OCI-LY3 (cell line): ENCODE results near the gene SORCS1.

Source experiments
- H2AFZ ChIP-seq: fragments of 200-600, 300-600 bp; shearing (Covaris generic); 2 replicates; pipeline ENCODE4 v1.6.0; 2014; ENCODE audit warnings: antibody characterized with exemption, low read depth, low read length
- H3K27ac ChIP-seq: fragments of 200-600, 300-600 bp; sonication (generic); 2 replicates; pipeline ENCODE4 v1.5.1; 2014; ENCODE audit warnings: mild to moderate bottlenecking, low read length, moderate library complexity, mixed read lengths
- H3K27me3 ChIP-seq: fragments of 200-600, 300-600 bp; sonication (generic); 2 replicates; pipeline ENCODE4 v1.6.1; 2014; ENCODE audit warnings: low read depth, low read length, mixed read lengths
- H3K36me3 ChIP-seq: fragments of 200-600, 300-600 bp; sonication (generic); replicated peaks from 2 replicates; pipeline ENCODE3; 2014; ENCODE audit warnings: low read depth, low read length, mixed read lengths
- H3K4me1 ChIP-seq: fragments of 300-600, 200-600 bp; sonication (generic); 2 replicates; pipeline ENCODE4 v1.6.1; 2014; ENCODE audit warnings: low read length, mixed read lengths
- H3K4me2 ChIP-seq: fragments of 200-600, 300-600 bp; sonication (generic); 2 replicates; pipeline ENCODE4 v1.6.1; 2014; ENCODE audit warnings: low read length, mixed read lengths
- H3K4me3 ChIP-seq: fragments of 300-600, 200-600 bp; sonication (generic); 2 replicates; pipeline ENCODE4 v1.5.1; 2014; ENCODE audit warnings: antibody characterized with exemption, mild to moderate bottlenecking, low read length, moderate library complexity
- H3K79me2 ChIP-seq: fragments of 300-600, 200-600 bp; shearing (Covaris generic); 2 replicates; pipeline ENCODE4 v1.6.1; 2014; ENCODE audit warnings: mild to moderate bottlenecking, low read length, mixed read lengths
- H3K9ac ChIP-seq: fragments of 300-600, 200-600 bp; shearing (Covaris generic); 2 replicates; pipeline ENCODE4 v1.6.0; 2014; ENCODE audit warnings: mild to moderate bottlenecking, low read length, moderate library complexity
- H3K9me3 ChIP-seq: fragments of 200-600, 300-600 bp; shearing (Covaris generic); 2 replicates; pipeline ENCODE4 v1.6.1; 2014; ENCODE audit warnings: low read length, mixed read lengths; ENCODE audit not compliant: insufficient read depth
- H4K20me1 ChIP-seq: fragments of 200-600, 300-600 bp; sonication (generic); 2 replicates; pipeline ENCODE4 v1.6.1; 2016; ENCODE audit warnings: low read length, mixed read lengths; ENCODE audit not compliant: insufficient read depth
- EZH2phosphoT487 ChIP-seq: fragments of 200-600 bp; shearing (Covaris generic); IDR thresholded peaks from 2 replicates; pipeline ENCODE4 v1.6.1; 2018; ENCODE audit warnings: antibody characterized with exemption, mixed run types, low read depth
- TF ChIP-seq, protein P1 (sequence below): fragments of 200-600, 300-600 bp; sonication (generic); IDR thresholded peaks from 2 replicates; pipeline ENCODE4 v1.5.1; 2014; ENCODE audit warnings: antibody characterized with exemption, low read length, low read depth

The SORCS1 gene

DNA sequence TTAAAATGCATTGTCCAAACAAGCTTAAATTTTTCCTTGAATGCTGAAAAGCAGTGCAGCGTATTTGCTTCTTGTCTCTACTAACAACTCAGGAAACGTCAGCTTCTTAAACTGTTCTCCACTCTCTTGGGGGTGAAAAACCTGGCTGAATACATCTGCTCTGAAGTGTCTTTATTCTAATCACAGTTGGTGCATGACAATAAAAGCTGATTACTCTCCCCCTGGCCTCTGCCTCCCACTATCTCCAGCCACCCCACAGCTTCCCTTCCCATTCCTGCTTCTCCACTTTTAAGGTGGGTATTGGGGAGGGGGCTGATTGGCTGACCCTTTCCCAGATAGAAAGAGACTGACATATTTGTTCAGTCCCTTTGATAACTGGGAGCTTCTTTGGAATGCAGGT is 456.0 kb downstream of the SORCS1 start:
- no peaks in the 10 kb centered on the region for H3K79me2 ChIP-seq
- no peak overlapping the region for H3K4me3 ChIP-seq
- no peak overlapping the region for H3K9ac ChIP-seq
- H2AFZ ChIP-seq, result no peak overlapping the region
- H3K36me3 ChIP-seq, result no peaks in the 10 kb centered on the region
- peaks cover 4% of the 10 kb centered on the region; the same call in 1 of the 2 replicates for H3K4me1 ChIP-seq
- no peaks in the 10 kb centered on the region for H4K20me1 ChIP-seq
- no peaks in the 10 kb centered on the region for H3K9me3 ChIP-seq
- no peak overlapping the region for H3K4me2 ChIP-seq
- no peak overlapping the region for H3K27ac ChIP-seq
- peaks cover 13% of the 10 kb centered on the region; the same call in 1 of the 2 replicates for H3K27me3 ChIP-seq
- TF ChIP-seq, protein P1, sequence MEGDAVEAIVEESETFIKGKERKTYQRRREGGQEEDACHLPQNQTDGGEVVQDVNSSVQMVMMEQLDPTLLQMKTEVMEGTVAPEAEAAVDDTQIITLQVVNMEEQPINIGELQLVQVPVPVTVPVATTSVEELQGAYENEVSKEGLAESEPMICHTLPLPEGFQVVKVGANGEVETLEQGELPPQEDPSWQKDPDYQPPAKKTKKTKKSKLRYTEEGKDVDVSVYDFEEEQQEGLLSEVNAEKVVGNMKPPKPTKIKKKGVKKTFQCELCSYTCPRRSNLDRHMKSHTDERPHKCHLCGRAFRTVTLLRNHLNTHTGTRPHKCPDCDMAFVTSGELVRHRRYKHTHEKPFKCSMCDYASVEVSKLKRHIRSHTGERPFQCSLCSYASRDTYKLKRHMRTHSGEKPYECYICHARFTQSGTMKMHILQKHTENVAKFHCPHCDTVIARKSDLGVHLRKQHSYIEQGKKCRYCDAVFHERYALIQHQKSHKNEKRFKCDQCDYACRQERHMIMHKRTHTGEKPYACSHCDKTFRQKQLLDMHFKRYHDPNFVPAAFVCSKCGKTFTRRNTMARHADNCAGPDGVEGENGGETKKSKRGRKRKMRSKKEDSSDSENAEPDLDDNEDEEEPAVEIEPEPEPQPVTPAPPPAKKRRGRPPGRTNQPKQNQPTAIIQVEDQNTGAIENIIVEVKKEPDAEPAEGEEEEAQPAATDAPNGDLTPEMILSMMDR, result no peak
- no peak for TF ChIP-seq EZH2phosphoT487

DNA sequence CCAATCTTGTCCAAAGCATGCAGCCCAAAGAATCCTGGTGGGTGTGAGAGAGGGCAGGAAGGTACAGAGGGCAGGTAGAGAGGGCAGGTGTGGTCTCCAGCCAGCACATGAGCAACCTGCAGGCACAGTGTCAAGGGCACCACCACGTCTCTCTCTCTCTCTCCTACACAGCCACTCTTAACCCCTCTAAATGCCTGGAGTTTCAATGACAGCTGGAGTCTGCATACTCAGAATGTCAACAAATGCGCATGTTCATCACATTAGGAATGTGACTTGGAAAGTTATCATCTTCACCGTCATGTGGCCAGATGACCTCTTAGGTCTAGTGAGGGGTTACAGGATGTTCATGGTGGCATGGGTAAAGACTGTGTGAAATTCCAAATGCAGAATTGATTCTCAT is 456.8 kb downstream of the SORCS1 start:
- no peaks in the 10 kb centered on the region for H4K20me1 ChIP-seq
- H3K9me3 ChIP-seq, result no peaks in the 10 kb centered on the region
- no peak for TF ChIP-seq EZH2phosphoT487
- TF ChIP-seq, protein P1, result no peak
- no peaks in the 10 kb centered on the region for H3K36me3 ChIP-seq
- H3K27me3 ChIP-seq, result peaks cover 13% of the 10 kb centered on the region; the same call in 1 of the 2 replicates
- H3K4me2 ChIP-seq, result no peak overlapping the region
- no peak overlapping the region for H3K9ac ChIP-seq
- no peaks in the 10 kb centered on the region for H3K79me2 ChIP-seq
- no peak overlapping the region for H2AFZ ChIP-seq
- H3K4me3 ChIP-seq, result no peak overlapping the region
- no peak overlapping the region for H3K27ac ChIP-seq
- H3K4me1 ChIP-seq, result no peaks in the 10 kb centered on the region

DNA sequence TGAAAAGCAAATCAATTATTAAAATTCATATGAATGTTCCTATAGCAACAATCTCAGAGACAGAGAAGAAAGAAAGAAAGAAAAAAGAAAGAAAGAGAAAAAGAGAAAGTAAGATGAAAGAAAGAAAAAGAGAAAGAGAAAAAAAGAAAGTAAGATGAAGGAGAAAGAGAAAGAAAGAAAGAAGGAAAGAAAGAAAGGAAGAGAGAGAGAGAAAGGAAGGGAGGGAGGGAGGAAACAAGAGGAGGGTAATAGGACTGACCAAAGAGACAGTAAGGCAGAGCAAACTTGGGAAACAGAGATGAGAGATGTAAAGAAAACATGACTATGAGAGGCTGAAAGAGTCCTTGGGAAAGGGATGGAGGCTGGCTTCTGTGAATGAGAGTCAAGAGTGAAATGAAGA is 458.4 kb downstream of the SORCS1 start:
- no peak overlapping the region for H3K27ac ChIP-seq
- no peaks in the 10 kb centered on the region for H3K79me2 ChIP-seq
- no peak overlapping the region for H3K9ac ChIP-seq
- H2AFZ ChIP-seq, result no peak overlapping the region
- no peak overlapping the region for H3K4me2 ChIP-seq
- no peak overlapping the region for H3K4me3 ChIP-seq
- H4K20me1 ChIP-seq, result no peaks in the 10 kb centered on the region
- H3K27me3 ChIP-seq, result peaks cover 13% of the 10 kb centered on the region; the same call in 1 of the 2 replicates
- no peaks in the 10 kb centered on the region for H3K36me3 ChIP-seq
- no peaks in the 10 kb centered on the region for H3K9me3 ChIP-seq
- TF ChIP-seq, protein P1, result no peak
- no peak for TF ChIP-seq EZH2phosphoT487
- no peaks in the 10 kb centered on the region for H3K4me1 ChIP-seq

DNA sequence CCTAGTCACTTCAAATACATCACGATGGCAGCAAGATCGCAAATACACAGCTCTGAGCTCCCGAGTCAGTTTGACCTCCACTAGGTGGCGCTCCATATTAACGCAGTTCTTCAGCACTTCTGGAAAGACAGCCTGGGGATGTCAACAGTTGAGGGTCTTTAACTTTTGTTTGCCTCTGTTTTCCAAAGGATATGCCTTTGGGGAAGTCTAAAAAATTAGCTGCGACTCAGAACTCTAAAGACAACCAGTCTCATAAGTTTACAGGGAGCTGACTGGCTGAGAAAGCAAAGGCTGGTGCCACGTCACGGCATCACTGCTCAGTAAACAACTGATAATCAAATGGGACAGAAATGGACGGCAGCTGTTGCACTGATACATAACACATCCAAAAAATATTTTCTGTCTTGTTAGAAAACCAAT is 458.8 kb downstream of the SORCS1 start:
- H3K4me2 ChIP-seq, result peak overlapping the region; percentile 27; the same call in 1 of the 2 replicates
- H3K79me2 ChIP-seq, result no peaks in the 10 kb centered on the region
- TF ChIP-seq, protein P1, result peak; percentile 82
- no peak for TF ChIP-seq EZH2phosphoT487
- H3K4me1 ChIP-seq, result no peaks in the 10 kb centered on the region
- no peak overlapping the region for H3K27ac ChIP-seq
- no peaks in the 10 kb centered on the region for H3K9me3 ChIP-seq
- no peak overlapping the region for H3K4me3 ChIP-seq
- no peak overlapping the region for H3K9ac ChIP-seq
- no peaks in the 10 kb centered on the region for H4K20me1 ChIP-seq
- no peaks in the 10 kb centered on the region for H3K36me3 ChIP-seq
- H3K27me3 ChIP-seq, result peaks cover 13% of the 10 kb centered on the region; the same call in 1 of the 2 replicates
- H2AFZ ChIP-seq, result no peak overlapping the region
